Right renal pelvis (tissue), 4 donors: ENCODE data around the gene HRH2. TPM values are rescaled to one million over a fixed set of nuclear protein-coding genes. Genes with fewer than 3 reads are reported as not detected.
"Not testable (repeated sequence)": the region's sequence is repeated elsewhere in the genome, so short reads cannot be mapped to it uniquely, and the experiment has no call there.

ENCODE experiments used
- DNase-seq, 4 donors: peaks; one replicate each; pipeline ENCODE4 v3.0.0-alpha.2; 2013; ENCODE audit warnings: low read depth in 4 of 4, low spot score in 3 of 4, missing footprints in 1 of 4
- polyA plus RNA-seq, 4 donors: library from polyadenylated mRNA; unstranded; fragments of 120-200 nt; gene quantifications; one replicate each; pipeline ENCODE4 v1.2.1, GENCODE V29; 2013; ENCODE audit not compliant: insufficient read length in 4 of 4

HRH2 gene
- polyA plus RNA-seq, 4 donors: 2.5 to 4.0 (median 2.8) TPM

DNA sequence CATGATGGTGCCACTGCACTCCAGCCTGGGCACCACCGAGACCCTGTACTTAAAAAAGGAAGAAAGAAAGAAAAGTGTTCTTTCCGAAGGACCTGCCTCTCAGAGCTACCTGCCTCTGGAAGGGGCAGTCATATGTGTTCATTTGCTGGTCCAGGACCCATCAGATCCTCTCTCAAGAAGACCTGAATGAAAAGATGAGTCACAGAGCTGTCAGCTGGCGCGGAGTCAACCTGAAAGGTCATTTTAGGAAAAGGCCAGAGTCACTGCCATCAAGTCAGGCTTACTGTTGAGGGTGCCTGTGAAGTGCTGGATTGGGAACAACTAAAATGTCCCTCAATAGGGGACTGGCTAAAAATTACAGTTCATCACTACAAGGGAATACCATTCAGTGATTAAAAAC, 14.9 kb upstream of the HRH2 start:
- DNase-seq: no peak

DNA sequence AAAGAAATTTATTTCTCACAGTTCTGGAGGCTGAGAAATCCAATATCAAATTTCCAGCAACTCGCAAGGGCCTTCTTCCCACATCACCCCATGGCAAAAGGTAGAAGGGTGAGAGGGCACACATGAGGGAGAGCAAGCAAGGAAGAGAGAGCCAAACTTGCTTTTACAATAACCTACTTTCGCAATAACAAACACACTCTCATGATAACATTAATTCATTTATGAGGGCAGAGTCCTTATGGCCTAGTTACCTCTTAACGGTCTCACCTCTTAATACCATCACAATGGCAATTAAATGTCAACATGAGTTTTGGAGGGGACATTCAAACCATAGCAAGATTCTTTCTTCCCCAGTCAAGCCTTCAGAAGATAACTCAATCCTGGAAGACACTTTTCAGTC, 11.6 kb upstream of the HRH2 start:
- DNase-seq: no peak

DNA sequence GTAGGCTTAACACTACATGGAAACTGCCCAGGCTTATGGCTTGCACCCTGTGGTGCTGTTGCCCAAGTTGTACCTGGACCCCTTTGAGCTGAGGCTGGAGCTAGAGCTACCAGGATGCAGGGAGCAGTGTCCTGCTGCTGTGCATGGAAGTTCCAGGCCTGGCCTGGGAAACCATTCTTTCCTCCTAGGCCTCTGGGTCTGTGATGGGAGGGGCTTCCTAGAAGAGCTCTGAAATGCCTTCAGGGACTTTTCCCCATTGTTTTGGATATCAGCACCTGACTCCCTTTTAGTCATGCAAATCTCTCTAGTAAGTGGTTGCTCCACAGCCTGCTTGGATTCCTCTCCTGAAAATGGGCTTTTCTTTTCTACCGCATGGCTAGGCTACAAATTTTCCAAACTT, 7.9 kb upstream of the HRH2 start:
- DNase-seq: no peak

DNA sequence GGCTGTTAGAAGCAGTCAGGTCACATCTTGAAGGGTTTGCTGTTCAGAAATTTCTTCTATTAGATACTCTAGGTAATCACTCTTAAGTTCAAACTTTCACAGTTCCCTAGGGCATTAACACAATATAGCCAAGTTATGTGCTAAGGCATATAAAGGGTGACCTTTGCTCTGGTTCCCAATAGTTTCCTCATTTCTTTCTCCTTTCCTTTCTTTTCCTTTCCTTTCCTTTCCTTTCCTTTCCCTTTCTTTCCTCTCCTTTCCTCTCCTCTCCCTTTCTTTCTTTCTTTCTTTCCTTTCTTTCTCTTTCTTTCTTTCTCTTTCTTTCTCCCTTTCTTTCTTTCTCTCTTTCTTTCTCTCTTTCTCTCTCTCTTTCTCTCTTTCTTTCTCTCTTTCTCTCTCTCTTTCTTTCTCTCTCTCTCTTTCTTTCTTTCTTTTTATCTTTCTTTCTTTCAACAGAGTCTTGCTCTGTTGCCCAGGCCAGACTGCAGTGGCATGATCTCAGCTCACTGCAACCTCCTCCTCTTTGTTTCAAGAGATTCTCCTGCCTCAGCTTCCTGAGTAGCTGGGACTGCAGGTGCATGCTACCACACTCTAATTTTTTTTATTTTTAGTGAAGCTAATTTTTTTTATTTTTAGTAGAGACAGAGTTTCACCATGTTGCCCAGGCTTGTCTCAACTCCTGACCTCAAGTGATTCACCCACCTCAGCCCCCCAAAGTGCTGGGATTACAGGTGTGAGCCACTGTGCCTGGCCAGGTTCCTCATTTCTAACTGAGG, 7.3 kb upstream of the HRH2 start:
- DNase-seq: not testable (repeated sequence)

DNA sequence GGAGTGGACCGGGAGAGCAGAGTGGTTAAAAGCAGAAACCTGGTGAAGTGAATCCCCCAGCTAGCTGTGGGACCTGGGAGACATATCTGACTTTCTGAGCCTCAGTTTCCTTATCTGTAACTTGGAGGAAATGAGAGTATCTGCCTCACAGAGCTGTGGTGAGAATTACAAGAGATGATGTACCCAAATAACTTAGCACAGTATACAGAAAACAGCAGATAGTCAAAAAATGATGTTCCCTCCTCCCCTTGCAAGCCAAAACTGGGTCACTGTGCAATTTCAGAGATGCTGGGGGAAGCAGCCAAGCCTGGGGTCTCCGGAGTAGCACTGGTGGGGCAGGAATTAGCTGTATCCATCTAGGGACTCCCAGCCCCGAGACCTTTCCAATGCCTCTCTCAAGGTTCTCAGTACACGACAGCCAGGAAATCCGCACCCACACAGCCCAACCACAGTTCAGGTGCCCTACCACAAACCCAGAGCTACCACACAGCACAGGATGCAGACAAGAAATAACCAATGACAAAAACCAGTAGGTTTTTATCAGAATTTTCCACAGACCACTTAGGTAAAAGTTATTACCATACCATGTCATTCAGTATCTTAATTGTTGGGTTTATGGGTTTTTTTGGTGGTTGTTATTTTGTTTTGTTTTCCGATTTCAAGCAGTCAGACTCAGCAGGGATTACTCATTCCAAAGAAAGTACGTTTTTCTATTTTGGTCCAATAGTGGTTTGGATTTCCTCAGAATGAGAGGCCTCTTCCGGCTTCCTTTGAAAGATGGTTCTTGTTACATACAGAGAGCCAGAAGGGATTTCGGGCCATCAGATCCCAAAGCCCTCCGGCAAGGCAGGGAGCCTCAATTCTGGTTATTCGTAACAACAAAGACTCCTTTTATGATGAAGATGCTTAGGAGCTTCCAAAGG, 4.9 kb upstream of the HRH2 start:
- DNase-seq: no peak

DNA sequence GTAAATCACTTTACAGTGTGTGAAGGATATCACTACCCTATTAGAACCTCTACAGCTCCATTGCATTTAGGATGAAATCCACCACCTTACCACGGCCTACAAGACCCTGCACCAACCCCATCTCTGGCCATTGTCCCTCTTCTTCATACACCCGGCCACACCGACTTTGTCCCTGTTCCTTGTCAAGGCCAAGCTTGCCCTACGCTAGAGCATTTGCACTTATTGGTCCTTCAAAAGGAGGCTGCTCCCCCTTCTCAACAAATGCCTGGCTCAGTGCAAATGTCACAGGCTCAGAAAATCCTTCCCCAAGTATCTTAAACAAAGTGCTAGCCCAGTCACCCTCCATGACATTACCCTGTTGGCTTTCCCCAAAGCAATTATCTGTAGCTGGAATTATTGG, 4.1 kb upstream of the HRH2 start:
- no peak for DNase-seq

DNA sequence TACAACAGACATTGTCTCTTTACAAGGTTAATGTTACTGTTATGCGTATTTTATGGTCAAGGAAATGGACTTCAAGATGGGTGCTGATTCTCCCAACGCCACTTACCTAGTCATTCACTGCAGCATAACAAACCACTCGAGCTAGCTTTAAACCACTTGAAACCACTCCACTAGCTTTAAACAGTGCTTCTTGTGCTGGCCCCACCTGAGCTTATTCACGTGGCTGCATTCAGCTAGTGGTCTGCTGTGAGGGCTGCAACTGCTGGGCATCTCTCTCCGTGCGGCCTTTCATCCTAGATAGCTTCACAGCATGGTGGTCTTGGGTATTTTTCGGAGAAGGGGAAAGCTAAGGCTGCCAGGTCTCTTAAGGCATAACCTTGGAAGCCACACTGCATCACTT, 3.5 kb upstream of the HRH2 start:
- no peak for DNase-seq

DNA sequence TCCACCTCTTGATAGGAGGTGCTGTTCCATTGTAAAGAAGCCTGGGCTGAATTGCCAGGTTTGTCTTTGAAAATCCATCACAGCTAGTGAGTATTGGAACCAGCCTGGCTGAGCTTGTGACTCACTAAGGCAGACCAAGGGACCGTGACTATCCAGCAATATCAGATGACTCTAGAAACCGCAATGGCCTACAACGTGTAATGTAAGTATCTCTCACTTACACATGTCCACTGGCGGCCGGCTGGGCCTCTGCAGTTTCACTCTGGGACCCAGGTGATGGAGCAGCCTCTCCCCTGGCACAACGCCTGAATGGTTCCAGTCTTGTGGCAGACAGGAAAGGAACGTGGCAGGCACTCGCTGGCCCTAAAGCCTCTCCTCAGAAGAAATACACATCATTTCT, 3.1 kb upstream of the HRH2 start:
- DNase-seq: no peak

DNA sequence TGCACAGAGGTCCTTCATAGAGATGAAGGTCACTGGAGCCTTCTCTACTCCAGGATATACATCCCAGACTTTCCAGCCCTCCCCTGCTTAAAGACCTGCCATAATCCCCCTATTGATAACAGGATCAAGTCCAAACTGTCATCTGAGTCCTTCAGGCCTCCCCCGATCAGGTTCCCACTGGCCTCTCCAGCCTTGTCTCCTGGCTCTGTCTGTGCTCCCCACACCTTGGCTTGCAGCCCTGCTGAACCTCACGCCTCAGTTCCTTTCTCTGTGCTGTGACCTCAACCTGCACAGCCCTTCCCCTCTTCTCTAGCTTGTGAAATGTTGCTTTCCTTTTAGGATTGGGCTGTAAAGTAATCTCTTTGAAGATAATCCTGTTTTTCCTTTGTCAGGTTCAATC, 2.5 kb upstream of the HRH2 start:
- no peak for DNase-seq

DNA sequence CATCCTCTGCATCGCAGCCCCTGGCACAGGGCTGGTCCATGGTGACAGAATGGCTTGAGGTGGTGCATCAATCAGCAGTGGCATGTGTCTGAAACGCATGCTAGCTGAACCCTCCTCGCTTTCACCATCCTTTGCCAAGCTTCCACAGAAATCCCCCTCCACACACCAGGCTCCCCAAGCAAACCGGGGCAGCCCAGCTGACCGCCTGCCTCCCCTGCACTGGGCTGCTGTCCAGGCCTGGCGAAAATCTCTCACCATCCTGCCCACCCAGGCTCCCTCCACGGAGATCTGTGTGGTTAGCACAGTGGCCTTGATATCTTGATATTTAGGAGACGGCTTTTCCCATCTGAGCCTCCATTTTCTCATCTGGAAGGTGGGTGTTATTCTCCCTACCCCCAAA, 905 bp upstream of the HRH2 start:
- no peak for DNase-seq

DNA sequence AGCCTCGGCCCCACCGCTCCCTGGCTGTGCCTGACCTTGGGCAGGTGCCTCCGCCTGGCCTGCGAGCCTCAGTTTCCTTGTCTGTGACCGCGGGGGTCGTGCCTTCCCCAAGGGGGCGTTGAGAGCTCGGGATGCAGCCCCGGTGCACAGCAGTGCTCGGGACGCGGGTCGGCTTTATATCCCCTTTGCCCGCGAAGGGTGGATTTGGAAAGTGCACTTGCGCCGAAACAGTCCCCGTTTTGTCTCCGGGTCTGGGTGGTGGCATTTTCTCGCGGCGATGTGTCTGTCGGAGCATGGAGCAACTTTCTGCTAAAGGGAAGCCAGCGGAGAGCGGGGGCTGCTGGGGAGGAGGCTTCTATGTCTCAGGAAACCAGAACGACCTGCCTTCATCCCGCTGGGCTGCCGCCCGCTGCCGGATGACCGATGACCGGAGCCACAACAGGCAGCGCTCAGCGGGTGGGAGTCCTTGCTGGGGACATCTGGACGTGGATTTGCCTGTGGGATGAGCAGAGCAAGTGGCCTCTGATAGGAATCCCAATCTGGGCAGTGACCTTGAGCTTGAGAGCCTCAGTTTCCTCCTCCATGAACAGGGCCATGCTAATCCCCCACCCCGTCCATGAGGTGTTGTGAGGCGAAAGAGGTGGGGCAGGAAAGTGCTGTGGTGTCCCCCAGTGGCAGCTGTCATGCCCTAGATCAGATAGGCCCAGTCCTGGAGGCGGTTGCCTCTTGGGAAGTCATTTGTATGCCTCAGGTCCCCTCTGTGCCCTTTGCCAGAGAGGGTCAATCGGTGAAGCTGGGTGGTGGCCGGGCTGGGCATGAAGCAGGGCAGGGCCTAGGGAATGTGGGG, 651 bp downstream of the HRH2 start:
- no peak for DNase-seq

DNA sequence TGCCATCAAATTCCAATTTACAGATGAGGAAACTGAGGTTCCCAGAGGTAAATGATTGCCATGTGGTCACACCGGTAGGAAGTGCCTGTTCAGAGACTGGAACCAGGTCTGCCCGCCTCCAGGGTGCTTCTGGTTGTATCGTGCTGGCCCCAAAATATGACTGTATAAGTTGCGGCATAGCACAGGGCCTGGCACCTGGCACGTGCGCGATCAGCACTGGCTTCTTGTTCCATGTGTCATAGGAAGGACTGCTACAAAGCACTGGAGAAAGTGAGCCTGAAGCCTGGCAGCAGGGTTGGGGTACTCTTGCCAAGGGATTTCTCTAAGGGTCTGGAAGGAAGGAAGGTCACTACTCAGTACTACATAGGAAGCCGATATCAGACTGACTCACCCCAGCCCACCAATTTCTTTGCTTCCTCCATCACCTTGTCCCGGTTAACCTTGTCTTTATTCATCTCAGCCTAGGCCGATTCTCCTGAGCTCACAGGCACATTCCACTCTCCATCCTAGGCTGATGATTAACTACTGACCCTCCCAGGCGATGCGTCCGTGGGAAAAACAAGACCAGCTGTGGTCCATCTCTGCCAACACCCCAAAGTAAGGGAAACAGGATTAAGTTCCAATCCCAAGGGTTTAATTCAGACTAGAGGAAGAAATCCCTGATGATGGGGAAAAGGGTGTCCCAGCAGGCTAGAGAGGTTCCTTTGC, 1.8 kb downstream of the HRH2 start:
- no peak for DNase-seq

DNA sequence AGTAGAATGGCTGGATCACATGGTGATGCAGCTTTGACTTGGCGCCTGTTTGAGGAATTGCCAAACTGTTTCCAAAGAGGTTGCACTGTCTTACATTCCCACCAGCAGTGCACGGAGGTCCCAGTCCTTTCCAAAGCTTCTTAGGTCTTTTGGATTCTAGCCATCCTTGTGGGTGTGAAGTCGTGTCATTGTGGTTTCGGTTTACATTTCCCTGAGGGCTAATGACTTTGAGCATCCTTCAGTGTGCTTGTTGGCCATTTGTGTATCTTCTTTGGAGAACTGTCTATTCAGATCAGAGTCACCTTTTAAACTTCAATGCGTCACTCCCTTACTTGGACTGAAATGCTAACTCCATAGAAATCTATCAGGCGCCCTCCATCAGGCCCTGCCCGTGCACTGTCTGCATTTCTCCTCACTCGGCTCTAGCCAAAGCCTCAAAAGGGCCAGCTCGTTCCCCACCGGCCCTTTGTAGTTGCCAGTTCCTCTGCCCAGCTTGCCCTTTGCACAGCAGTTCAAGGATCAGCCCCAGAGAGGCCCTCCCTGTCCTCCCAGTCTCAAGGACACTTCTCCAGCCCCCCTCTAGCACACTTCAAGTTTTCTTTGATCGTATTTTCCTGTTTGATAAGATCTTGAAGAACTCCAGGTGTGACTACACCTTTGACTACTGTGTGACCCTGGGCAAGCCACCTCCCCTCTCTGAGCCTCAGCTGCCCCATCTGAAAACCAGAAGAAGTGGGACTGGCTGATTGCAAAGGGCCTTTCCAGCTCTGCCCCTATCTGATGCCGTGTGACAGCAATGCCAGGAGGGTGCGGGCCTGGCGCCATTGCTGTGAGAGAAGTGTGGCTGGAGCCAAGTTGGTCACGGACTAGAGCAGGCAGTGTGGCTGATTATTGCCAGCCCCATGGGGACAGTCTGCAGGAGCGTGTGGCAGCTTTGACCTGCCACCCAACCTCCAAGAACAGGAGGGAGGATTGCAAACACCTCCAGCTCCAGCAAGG, 5.6 kb downstream of the HRH2 start:
- no peak for DNase-seq

DNA sequence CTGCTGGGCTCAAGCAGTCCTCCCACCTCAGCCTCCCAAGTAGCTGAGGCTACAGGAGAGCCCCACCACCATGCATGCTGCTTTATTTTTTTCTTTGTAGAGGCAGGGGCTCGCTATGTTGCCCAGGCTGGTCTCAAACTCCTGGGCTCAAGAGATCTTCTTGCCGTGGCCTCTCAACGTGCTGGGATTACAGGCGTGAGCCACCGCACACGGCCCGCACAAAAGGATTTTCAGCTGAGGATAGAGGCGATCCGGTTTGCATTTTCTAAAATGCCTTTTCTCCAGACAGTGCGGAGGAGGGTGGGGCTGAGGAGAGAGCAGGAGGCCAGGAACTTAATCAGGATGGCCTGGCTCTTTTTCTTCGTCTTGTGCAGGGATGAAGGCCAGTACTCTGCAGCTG, 6.9 kb downstream of the HRH2 start:
- DNase-seq: no peak

DNA sequence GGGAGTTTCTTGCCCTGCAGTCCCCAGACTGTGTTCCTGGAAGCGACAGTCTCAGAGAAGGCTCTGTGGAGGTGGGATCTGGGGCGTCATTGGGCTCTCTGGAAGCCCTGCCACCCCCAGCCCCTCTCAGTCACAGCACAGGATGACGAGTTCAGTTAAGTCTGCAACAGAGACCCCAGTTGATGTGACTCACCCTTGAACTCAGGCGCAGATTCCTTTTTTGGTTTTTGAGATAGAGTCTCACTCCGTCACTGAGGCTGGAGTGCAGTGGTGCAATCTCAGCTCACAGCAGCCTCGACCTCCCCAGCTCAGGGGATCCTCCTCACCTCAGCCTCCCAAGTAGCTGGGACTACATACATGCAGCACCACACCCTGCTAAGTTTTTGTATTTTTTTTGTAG, 8.3 kb downstream of the HRH2 start:
- DNase-seq: no peak

DNA sequence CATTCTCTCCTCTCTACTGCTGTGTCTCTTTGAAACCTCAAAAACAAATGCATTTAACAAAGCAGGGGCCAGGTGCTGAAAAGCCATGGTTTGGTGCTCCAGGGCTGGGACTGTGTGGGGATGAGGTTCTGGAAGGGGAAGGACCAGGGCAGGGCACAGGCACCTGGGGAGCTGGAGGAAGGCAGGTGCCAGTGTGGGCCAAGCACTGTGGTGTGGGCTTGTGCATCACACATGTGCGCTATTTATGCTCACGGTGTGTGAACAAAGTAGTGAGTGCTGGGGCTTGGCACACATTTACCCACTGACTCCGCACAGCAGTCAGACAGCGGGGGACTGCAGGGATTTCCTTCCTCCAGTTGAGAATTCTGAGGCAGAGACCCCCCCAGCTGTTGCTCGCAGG, 10.1 kb downstream of the HRH2 start:
- DNase-seq: no peak

DNA sequence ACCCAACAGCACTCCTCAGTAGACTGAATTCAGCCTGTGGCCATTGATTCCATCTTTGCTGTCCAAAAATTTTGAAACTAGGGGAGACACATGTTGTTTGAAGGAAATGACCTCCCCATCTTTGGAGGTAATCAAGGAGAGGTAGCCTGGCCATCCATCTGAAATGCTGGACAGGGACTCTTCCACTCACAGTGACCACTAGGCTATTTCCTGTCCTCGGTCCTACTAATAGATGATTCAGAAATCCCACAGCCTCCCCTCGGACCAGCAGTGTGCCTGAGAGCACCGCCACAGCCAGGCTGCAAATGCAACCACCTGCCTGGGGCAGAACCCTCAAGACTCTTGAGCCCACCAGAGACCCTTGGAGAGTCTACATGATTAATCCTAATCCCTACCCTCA, 12.5 kb downstream of the HRH2 start:
- no peak for DNase-seq

DNA sequence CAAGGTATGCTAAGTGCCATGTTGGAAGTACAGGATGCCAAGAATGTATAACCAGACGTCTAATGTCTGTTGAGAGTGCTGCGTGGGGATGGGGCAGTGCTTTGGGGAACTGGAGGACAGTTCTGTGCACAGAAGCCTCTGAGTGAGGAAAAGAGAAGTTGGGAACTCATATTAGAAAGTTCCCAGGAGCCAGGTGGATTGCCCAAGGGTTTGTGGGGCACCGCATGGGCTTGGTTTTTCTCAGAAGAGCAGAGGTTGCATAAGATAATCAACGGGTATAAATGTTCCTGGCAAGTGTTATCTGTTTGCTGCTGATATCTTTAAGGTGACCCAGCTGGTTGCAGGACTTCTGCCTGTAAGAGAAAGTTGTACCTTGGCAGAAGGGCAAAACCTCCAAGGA, 13.1 kb downstream of the HRH2 start:
- no peak for DNase-seq

DNA sequence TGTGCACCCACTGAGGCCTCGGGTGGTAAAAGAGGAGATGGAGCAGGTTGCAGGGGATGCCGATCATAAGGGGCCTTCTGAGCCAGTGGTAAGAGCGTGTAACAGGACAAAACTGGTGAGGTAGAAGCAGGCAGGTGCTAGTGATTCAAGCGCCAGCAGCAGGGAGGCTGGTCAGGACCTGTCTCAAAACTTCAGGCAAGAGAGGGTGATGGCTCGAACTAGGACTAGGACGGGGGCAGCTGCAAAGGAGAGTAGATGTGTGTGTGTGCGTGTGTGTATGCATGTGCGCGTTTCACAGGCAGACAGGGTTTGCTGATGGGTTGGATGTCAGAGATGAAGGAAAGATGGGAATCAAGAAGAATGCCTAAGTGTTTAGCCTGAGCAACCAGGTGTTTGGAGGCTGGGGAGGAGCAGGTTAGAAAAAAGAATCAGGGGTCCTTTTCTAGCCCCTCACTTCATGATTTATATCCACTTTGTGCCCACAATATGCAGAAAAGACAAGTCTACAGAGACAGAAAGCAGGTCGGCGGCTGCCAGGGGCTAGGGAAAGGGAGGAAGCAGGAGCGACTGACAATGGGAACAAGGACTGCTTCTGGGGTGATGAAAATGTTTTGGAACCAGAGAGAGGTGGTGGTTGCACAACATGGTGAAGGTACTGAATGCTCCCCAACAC, 15.2 kb downstream of the HRH2 start:
- DNase-seq: no peak
